ENCODE results near the gene DNAAF1. TPM values are rescaled to one million over a fixed set of nuclear protein-coding genes. Genes with fewer than 3 reads are reported as not detected.

Gene DNAAF1
- total RNA-seq, 1 donor from 2014 or later: not detected

DNA sequence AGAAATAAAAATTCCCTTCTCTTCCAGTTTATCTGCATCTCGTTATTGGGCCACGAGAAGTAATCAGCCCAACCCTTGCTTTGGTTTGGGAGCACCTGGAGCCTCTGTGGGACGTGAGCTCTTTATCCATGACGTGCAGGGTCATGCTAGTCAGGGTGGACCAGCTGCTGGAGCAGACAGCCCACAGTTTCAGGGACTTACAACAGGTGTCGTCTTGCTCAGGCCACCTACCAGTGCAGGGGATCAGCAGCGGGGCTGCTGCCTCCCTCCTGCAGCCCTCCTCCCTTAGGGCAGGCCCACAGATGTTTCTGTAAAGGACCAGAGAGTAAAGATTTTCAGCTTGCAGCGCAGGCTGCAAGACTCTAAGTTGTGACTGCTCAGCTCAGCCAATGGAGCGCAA, 62.8 kb downstream of the DNAAF1 start:
- no peak overlapping the region for H3K27ac Mint-ChIP-seq (ENCODE audit: unreplicated experiment)
- H3K4me3 Mint-ChIP-seq (ENCODE audit: unreplicated experiment): no peak overlapping the region
- H3K36me3 Mint-ChIP-seq (ENCODE audit: low read depth): no peaks in the 10 kb centered on the region
- TF ChIP-seq, protein P1, sequence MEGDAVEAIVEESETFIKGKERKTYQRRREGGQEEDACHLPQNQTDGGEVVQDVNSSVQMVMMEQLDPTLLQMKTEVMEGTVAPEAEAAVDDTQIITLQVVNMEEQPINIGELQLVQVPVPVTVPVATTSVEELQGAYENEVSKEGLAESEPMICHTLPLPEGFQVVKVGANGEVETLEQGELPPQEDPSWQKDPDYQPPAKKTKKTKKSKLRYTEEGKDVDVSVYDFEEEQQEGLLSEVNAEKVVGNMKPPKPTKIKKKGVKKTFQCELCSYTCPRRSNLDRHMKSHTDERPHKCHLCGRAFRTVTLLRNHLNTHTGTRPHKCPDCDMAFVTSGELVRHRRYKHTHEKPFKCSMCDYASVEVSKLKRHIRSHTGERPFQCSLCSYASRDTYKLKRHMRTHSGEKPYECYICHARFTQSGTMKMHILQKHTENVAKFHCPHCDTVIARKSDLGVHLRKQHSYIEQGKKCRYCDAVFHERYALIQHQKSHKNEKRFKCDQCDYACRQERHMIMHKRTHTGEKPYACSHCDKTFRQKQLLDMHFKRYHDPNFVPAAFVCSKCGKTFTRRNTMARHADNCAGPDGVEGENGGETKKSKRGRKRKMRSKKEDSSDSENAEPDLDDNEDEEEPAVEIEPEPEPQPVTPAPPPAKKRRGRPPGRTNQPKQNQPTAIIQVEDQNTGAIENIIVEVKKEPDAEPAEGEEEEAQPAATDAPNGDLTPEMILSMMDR (IDR thresholded peaks at IDR 0.05): no peak
- peaks cover 48% of the 10 kb centered on the region for H3K27me3 Mint-ChIP-seq (ENCODE audit: low read depth)
- no peaks in the 10 kb centered on the region for H3K4me1 Mint-ChIP-seq (ENCODE audit: low read depth)
- no peak for DNase-seq (ENCODE audit: low spot score)
- no peaks in the 10 kb centered on the region for H3K9me3 Mint-ChIP-seq (ENCODE audit: low read depth)

DNA sequence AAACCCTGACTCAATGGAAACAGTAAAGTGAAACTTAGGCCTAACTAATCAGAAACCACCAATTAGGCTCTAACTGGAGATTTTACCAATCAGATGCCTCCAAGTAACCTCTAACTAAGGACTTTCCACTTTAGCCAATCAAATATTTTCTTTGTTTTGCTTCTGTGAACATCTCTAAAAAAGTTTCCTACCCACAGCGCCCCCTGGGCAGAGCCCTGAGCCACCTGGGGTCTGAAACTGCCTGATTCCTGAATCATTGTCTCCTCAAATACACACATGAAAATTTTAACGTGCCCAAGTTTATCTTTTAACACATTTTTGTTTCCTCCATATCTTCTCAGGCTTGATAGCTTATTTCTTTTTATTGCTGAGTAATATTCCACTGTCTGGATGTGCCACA, 64.9 kb downstream of the DNAAF1 start:
- Mint-ChIP-seq H3K27ac (ENCODE audit: unreplicated experiment) (no peak overlapping the region), H3K9me3 (ENCODE audit: low read depth) (no peaks in the 10 kb centered on the region), H3K36me3 (ENCODE audit: low read depth) (no peaks in the 10 kb centered on the region), H3K4me3 (ENCODE audit: unreplicated experiment) (no peak overlapping the region), H3K4me1 (ENCODE audit: low read depth) (no peaks in the 10 kb centered on the region), H3K27me3 (ENCODE audit: low read depth) (peaks cover 44% of the 10 kb centered on the region)
- no peak for DNase-seq (ENCODE audit: low spot score)
- TF ChIP-seq, protein P1 (IDR thresholded peaks at IDR 0.05): no peak

DNA sequence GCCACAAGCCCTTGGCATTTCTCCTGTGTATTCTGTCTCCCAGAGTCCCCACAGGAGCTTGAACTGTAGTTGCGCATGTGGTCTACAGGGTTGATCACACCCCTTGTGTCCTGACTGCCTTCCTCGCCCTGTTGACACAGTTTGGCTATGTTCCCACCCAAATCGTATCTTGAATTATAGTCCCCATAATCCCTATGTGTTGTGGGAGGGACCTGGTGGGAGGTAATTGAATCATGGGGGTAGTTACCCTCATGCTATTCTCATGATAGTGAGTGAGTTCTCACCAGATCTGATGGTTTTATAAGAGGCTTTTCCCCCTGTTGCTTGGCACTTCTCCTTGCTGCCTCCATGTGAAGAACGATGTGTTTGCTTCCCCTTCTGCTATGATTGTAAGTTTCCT, 67.0 kb downstream of the DNAAF1 start:
- no peaks in the 10 kb centered on the region for H3K9me3 Mint-ChIP-seq (ENCODE audit: low read depth)
- no peak overlapping the region for H3K4me3 Mint-ChIP-seq (ENCODE audit: unreplicated experiment)
- H3K27me3 Mint-ChIP-seq (ENCODE audit: low read depth): peaks cover 33% of the 10 kb centered on the region
- no peaks in the 10 kb centered on the region for H3K4me1 Mint-ChIP-seq (ENCODE audit: low read depth)
- no peak overlapping the region for H3K27ac Mint-ChIP-seq (ENCODE audit: unreplicated experiment)
- TF ChIP-seq, protein P1 (IDR thresholded peaks at IDR 0.05): no peak
- peaks cover 2% of the 10 kb centered on the region for H3K36me3 Mint-ChIP-seq (ENCODE audit: low read depth)
- no peak for DNase-seq (ENCODE audit: low spot score)

DNA sequence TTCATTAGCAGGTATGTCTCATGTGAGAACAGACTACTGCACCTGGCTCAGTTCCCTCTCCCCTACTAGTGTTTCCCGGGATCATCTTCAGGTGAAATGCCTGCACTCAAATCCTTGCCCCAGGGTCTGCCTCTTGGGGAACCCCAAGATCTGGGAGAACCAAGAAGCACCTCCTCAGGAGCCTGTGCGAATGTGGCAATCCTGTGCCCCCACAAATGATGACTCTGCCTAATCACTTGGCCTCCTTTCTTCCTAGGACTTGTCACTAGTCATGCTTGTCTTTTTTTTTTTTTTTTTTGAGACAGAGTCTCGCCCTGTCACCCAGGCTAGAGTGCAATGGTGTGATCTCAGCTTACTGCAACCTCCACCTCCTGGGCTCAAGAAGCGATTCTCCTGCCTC, 67.5 kb downstream of the DNAAF1 start:
- Mint-ChIP-seq H3K36me3 (ENCODE audit: low read depth) (peaks cover 3% of the 10 kb centered on the region), H3K4me1 (ENCODE audit: low read depth) (no peaks in the 10 kb centered on the region), H3K27me3 (ENCODE audit: low read depth) (peaks cover 34% of the 10 kb centered on the region), H3K9me3 (ENCODE audit: low read depth) (no peaks in the 10 kb centered on the region), H3K4me3 (ENCODE audit: unreplicated experiment) (no peak overlapping the region), H3K27ac (ENCODE audit: unreplicated experiment) (no peak overlapping the region)
- no peak for DNase-seq (ENCODE audit: low spot score)
- TF ChIP-seq, protein P1 (IDR thresholded peaks at IDR 0.05): no peak

DNA sequence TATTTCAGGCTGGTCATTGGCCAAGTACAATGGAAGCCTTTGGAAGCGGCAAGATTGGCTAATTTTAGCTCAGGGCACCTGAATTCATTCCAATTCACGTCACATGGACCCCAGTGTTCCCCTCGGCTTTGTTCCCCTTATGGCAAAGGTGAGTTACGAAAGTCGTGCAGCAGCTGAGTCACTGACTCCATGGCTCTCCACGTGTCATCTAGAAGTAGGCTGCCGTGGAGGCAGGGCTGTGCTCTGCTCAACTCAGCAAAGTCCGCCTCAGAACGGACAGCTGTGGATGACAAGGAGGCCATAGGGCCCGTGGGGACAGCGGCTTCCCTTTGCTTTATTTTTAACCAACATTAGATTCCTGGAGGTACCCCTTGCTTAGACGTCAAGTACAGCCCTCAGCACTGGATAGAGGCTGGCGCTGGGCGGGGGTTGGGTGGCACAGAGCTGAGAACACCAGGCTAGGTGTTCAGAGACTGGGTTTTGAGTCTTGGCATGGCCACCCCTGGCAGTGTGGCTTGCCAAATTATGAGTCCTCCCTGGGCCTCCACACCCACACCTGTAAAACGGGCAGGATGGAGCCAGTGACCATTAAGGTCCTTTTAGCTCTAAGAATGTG, 69.5 kb downstream of the DNAAF1 start:
- TF ChIP-seq, protein P1 (IDR thresholded peaks at IDR 0.05): no peak
- H3K4me3 Mint-ChIP-seq (ENCODE audit: unreplicated experiment): no peak overlapping the region
- peaks cover 44% of the 10 kb centered on the region for H3K27me3 Mint-ChIP-seq (ENCODE audit: low read depth)
- H3K36me3 Mint-ChIP-seq (ENCODE audit: low read depth): peaks cover 3% of the 10 kb centered on the region
- H3K9me3 Mint-ChIP-seq (ENCODE audit: low read depth): no peaks in the 10 kb centered on the region
- no peaks in the 10 kb centered on the region for H3K4me1 Mint-ChIP-seq (ENCODE audit: low read depth)
- DNase-seq (ENCODE audit: low spot score): no peak
- no peak overlapping the region for H3K27ac Mint-ChIP-seq (ENCODE audit: unreplicated experiment)

Data from chondrocyte (in vitro differentiated cells).